Measurements from ENCODE around the gene CLEC4A. TPM values are rescaled to one million over a fixed set of nuclear protein-coding genes. Genes with fewer than 3 reads are reported as not detected.
A peak's percentile ranks its signal among the peaks of the same experiment; 100 is the strongest.

Gene CLEC4A
- total RNA-seq (2014; rRNA removed; shearing (Covaris generic)), result 3.8 TPM in 1 of 2 replicates, not detected in the other
- polyA plus RNA-seq (2016; fragmentation: Nextera tagmentation; extraction: Ambion mirVana), result 0.48 and 1.2 TPM in 2 replicates
- long read RNA-seq, result 0 reads

- Mint-ChIP-seq H3K27me3 (ENCODE audit: insufficient read depth, low read depth, poor library complexity) (peaks cover 3% of the 10 kb centered on the region), H3K4me1 (peaks cover 20% of the 10 kb centered on the region), H3K27ac (peak within 1 kb of the TSS; percentile 28; the same call in 1 of the 2 replicates), H3K4me3 (no peak within 1 kb of the TSS), H3K36me3 (ENCODE audit: low read depth) (no peaks in the 10 kb centered on the region; the same call in 2 of the 3 replicates), H3K9me3 (no peaks in the 10 kb centered on the region)
- Histone ChIP-seq H3K27me3 (ENCODE audit: insufficient read depth) (no peaks in the 10 kb centered on the region), H3K4me1 (ENCODE audit: insufficient read depth) (peaks cover 13% of the 10 kb centered on the region), H4K20me1 (replicated peaks; ENCODE audit: insufficient read depth) (no peaks in the 10 kb centered on the region), H3K9me2 (ENCODE audit: insufficient read depth) (peaks cover 16% of the 10 kb centered on the region), H3K4me3 (no peak within 1 kb of the TSS), H2AFZ (peak within 1 kb of the TSS; percentile 34; the same call in 1 of the 2 replicates), H3K4me2 (no peak within 1 kb of the TSS), H3K27ac (ENCODE audit: low read depth) (no peak within 1 kb of the TSS), H3F3A (replicated peaks; ENCODE audit: low read depth) (0 out of 2 replicates have a peak, but pooled peaks cover 2% of the 10 kb centered on the region), H3K79me2 (replicated peaks; ENCODE audit: insufficient read depth) (no peaks in the 10 kb centered on the region), H3K36me3 (ENCODE audit: insufficient read depth) (no peaks in the 10 kb centered on the region)
- TF ChIP-seq ZNF331 (CRISPR knock-in tag; IDR thresholded peaks at IDR 0.05; ENCODE audit: low read depth) (no peak), EZH2phosphoT487 (IDR thresholded peaks at IDR 0.05; ENCODE audit: unreplicated experiment) (no peak), ZNF462 (CRISPR knock-in tag; IDR thresholded peaks at IDR 0.05) (no peak), ETS1 (IDR thresholded peaks at IDR 0.05) (no peak), REST (IDR thresholded peaks at IDR 0.05; ENCODE audit: unreplicated experiment) (no peak), CTCF (conservative IDR thresholded peaks at IDR 0.05; ENCODE audit: low read depth in 2 of 2) (no peak), NANOG (IDR thresholded peaks at IDR 0.05; ENCODE audit: borderline replicate concordance) (no peak), STAT1 (IDR thresholded peaks at IDR 0.05; ENCODE audit: unreplicated experiment) (no peak), EZH2 (IDR thresholded peaks at IDR 0.05; ENCODE audit: low read depth, unreplicated experiment) (no peak), ZNF114 (CRISPR knock-in tag; IDR thresholded peaks at IDR 0.05) (no peak), JUNB (IDR thresholded peaks at IDR 0.05; ENCODE audit: unreplicated experiment) (no peak), CREB1 (CRISPR knock-in tag; IDR thresholded peaks at IDR 0.05; ENCODE audit: low read depth) (no peak), POLR2AphosphoS5 (IDR thresholded peaks at IDR 0.05; ENCODE audit: low read depth) (no peak)
- DNase-seq (ENCODE audit: low spot score) (no peak), ATAC-seq (no peak)
These were observed at the start of gene CLEC4A for GRCh38 chr12:8123124-8123912. Gene CLEC4A (plus strand): TSS chr12:8123617. CDS start chr12:8123879, 262 bp downstream.

Data from GM23338 (cell line).